Measurements from ENCODE around the gene WRNIP1. TPM values are rescaled to one million over a fixed set of nuclear protein-coding genes. Genes with fewer than 3 reads are reported as not detected.

WRNIP1 gene
- total and polyA plus RNA-seq, 8 donors: 29.7 to 196 (median 38.5) TPM

- Histone ChIP-seq H3K4me1 (peaks cover 17 to 61% (median 41%) of the 10 kb centered on the region in 4 donors), H3K36me3 (peaks cover 0 to 62% (median 33%) of the 10 kb centered on the region in 4 donors), H3K27me3 (no peaks in the 10 kb centered on the region), H3K9me3 (no peaks in the 10 kb centered on the region), H3K4me3 (no peak overlapping the region), H3K27ac (no peak overlapping the region)
- 67 to 84% (median 75%) methylated on average over 3 of the region's 3 CpGs for whole genome bisulfite sequencing, 5 donors
- TF ChIP-seq EP300 (IDR thresholded peaks at IDR 0.05) (no peak), POLR2AphosphoS5 (IDR thresholded peaks at IDR 0.05) (no peak), POLR2A (IDR thresholded peaks at IDR 0.05) (no peak), CTCF (IDR thresholded peaks at IDR 0.05) (no peak)
- intact Hi-C loops (cut with DNase I; ENCODE audit: low total_unique reads): no loop called here
- no peak for DNase-seq
Observed at GRCh38 chr6:2772840-2773239, 7.6 kb downstream of the WRNIP1 start.

GRCh38 chr6:2773449-2773848 lies 8.3 kb downstream of the WRNIP1 start:
- intact Hi-C loops (cut with DNase I; ENCODE audit: low total_unique reads): no loop called here
- WGBS, 5 donors: 52 to 86% (median 79%) methylated on average over 3 of the region's 3 CpGs

GRCh38 chr6:2775003-2775402 lies 9.8 kb downstream of the WRNIP1 start:
- DNase-seq: no peak

More at GRCh38 chr6:2773449-2773848, 8.3 kb downstream of the WRNIP1 start:
- Histone ChIP-seq H3K4me1 (peaks cover 10 to 60% (median 35%) of the 10 kb centered on the region in 4 donors), H3K4me3 (no peak overlapping the region), H3K27ac (no peak overlapping the region), H3K27me3 (no peaks in the 10 kb centered on the region), H3K36me3 (peaks cover 0 to 65% (median 34%) of the 10 kb centered on the region in 4 donors), H3K9me3 (no peaks in the 10 kb centered on the region)
- DNase-seq: no peak
- no peak for TF ChIP-seq EP300 (IDR thresholded peaks at IDR 0.05)
- no peak for TF ChIP-seq CTCF (IDR thresholded peaks at IDR 0.05)
- TF ChIP-seq POLR2AphosphoS5 (IDR thresholded peaks at IDR 0.05): no peak
- TF ChIP-seq POLR2A (IDR thresholded peaks at IDR 0.05): no peak

GRCh38 chr6:2777249-2777648 lies 12.1 kb downstream of the WRNIP1 start:
- 93 to 99% (median 96%) methylated on average over 3 of the region's 3 CpGs for WGBS, 5 donors
- DNase-seq: no peak

More at GRCh38 chr6:2775003-2775402, 9.8 kb downstream of the WRNIP1 start:
- Histone ChIP-seq H3K9me3 (no peaks in the 10 kb centered on the region), H3K36me3 (peaks cover 1 to 79% (median 48%) of the 10 kb centered on the region in 4 donors), H3K27me3 (no peaks in the 10 kb centered on the region), H3K27ac (no peak overlapping the region), H3K4me1 (peaks cover 5 to 44% (median 23%) of the 10 kb centered on the region in 4 donors), H3K4me3 (no peak overlapping the region)
- intact Hi-C loops (cut with DNase I; ENCODE audit: low total_unique reads): no loop called here
- WGBS, 5 donors: 80 to 95% (median 93%) methylated on average over 1 of the region's 1 CpG
- TF ChIP-seq POLR2A (IDR thresholded peaks at IDR 0.05): no peak
- no peak for TF ChIP-seq POLR2AphosphoS5 (IDR thresholded peaks at IDR 0.05)

More at GRCh38 chr6:2777249-2777648, 12.1 kb downstream of the WRNIP1 start:
- Histone ChIP-seq H3K9me3 (no peaks in the 10 kb centered on the region), H3K4me3 (no peak overlapping the region), H3K27ac (no peak overlapping the region), H3K4me1 (peaks cover 0 to 30% (median 14%) of the 10 kb centered on the region in 4 donors), H3K36me3 (peaks cover 12 to 82% (median 63%) of the 10 kb centered on the region in 4 donors), H3K27me3 (no peaks in the 10 kb centered on the region)
- no peak for TF ChIP-seq CTCF (IDR thresholded peaks at IDR 0.05)
- no peak for TF ChIP-seq POLR2AphosphoS5 (IDR thresholded peaks at IDR 0.05)
- TF ChIP-seq EP300 (IDR thresholded peaks at IDR 0.05): no peak
- intact Hi-C loops (cut with DNase I; ENCODE audit: low total_unique reads): no loop called here
